H1 (cell line): ENCODE measurements around the gene TPBG. TPM values are rescaled to one million over a fixed set of nuclear protein-coding genes. Genes with fewer than 3 reads are reported as not detected.

Source experiments
- CREB1 ChIP-seq: IDR thresholded peaks from 2 replicates; pipeline ENCODE4 v1.6.1; 2012; ENCODE audit warnings: inconsistent platforms
- EGR1 ChIP-seq: IDR thresholded peaks from 2 replicates; pipeline ENCODE4 v1.6.1; 2011; ENCODE audit warnings: low read depth, low read length, borderline replicate concordance
- JUND ChIP-seq: IDR thresholded peaks from 2 replicates; pipeline ENCODE4 v1.6.1; 2011; ENCODE audit warnings: mild to moderate bottlenecking, improper control_type of control experiment, low read length
- POU5F1 ChIP-seq: IDR thresholded peaks from 2 replicates; pipeline ENCODE4 v1.6.1; 2011; ENCODE audit warnings: low read depth, mild to moderate bottlenecking, low read length, moderate library complexity
- SIX5 ChIP-seq: IDR thresholded peaks from 2 replicates; pipeline ENCODE4 v1.6.1; 2011; ENCODE audit warnings: mild to moderate bottlenecking, low read depth, low read length
- polyA plus RNA-seq, 7 experiments: library from polyadenylated mRNA; depleted of rRNA in 3 of 7; stranded (reverse) in 5 of 7; unstranded in 2 of 7; fragments of >200 nt in 5 of 7; fragments of 200-250 nt in 2 of 7; gene quantifications; 1 replicate in 5 of 7; 2 replicates in 1 of 7; 4 replicates in 1 of 7; pipeline versions ENCODE4 v1.2.1 to v1.2.3, GENCODE V29; 2011 to 2013; ENCODE audit warnings: missing spikeins in 2 of 7, mixed read lengths in 2 of 7
- total RNA-seq: library from RNA; stranded (reverse); fragmentation: NEBNext Ultra II Directional; extraction: Animal tissue kit (Norgen Biotek cat#: 25700); gene quantifications from 2 replicates; pipeline ENCODE4 v1.2.1, GENCODE V29; 2021
- TF ChIP-seq, protein P1 (sequence below): fragments of 300-600 bp; sonication (generic); IDR thresholded peaks from 2 replicates; pipeline ENCODE4 v1.7.1; 2012; ENCODE audit warnings: low read length, moderate library complexity, mild to moderate bottlenecking, inconsistent platforms; ENCODE audit not compliant: insufficient replicate concordance
- TF ChIP-seq, protein P2 (sequence below): IDR thresholded peaks from 2 replicates; pipeline ENCODE4 v1.6.1; 2012; ENCODE audit warnings: low read length, inconsistent platforms

TPBG gene
- total and polyA plus RNA-seq, 2 of the 8 experiments (the other 6 are each of a cell fraction or from before 2014, with no cell fraction given), result 28.4 to 33.6 TPM

DNA sequence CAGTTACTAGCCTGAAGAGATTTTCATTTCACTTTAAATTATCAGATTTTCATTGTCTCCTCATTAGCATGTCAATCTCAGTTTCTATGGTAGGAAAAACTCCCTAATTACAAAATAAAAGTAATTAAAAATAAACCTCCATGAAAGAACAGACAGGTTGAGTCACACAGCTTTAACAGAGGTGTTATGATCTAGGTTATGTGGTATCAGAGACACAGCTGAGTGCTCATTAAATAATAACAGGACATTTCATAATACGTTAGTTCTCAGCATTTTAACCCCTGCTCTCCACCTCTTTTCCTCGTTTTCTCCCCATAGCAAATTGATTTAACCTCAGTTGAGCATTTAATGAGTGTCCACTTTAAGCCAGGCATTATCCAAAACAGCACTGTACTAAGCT lies 21.9 kb downstream of the TPBG start (continued):
- TF ChIP-seq, protein P1, sequence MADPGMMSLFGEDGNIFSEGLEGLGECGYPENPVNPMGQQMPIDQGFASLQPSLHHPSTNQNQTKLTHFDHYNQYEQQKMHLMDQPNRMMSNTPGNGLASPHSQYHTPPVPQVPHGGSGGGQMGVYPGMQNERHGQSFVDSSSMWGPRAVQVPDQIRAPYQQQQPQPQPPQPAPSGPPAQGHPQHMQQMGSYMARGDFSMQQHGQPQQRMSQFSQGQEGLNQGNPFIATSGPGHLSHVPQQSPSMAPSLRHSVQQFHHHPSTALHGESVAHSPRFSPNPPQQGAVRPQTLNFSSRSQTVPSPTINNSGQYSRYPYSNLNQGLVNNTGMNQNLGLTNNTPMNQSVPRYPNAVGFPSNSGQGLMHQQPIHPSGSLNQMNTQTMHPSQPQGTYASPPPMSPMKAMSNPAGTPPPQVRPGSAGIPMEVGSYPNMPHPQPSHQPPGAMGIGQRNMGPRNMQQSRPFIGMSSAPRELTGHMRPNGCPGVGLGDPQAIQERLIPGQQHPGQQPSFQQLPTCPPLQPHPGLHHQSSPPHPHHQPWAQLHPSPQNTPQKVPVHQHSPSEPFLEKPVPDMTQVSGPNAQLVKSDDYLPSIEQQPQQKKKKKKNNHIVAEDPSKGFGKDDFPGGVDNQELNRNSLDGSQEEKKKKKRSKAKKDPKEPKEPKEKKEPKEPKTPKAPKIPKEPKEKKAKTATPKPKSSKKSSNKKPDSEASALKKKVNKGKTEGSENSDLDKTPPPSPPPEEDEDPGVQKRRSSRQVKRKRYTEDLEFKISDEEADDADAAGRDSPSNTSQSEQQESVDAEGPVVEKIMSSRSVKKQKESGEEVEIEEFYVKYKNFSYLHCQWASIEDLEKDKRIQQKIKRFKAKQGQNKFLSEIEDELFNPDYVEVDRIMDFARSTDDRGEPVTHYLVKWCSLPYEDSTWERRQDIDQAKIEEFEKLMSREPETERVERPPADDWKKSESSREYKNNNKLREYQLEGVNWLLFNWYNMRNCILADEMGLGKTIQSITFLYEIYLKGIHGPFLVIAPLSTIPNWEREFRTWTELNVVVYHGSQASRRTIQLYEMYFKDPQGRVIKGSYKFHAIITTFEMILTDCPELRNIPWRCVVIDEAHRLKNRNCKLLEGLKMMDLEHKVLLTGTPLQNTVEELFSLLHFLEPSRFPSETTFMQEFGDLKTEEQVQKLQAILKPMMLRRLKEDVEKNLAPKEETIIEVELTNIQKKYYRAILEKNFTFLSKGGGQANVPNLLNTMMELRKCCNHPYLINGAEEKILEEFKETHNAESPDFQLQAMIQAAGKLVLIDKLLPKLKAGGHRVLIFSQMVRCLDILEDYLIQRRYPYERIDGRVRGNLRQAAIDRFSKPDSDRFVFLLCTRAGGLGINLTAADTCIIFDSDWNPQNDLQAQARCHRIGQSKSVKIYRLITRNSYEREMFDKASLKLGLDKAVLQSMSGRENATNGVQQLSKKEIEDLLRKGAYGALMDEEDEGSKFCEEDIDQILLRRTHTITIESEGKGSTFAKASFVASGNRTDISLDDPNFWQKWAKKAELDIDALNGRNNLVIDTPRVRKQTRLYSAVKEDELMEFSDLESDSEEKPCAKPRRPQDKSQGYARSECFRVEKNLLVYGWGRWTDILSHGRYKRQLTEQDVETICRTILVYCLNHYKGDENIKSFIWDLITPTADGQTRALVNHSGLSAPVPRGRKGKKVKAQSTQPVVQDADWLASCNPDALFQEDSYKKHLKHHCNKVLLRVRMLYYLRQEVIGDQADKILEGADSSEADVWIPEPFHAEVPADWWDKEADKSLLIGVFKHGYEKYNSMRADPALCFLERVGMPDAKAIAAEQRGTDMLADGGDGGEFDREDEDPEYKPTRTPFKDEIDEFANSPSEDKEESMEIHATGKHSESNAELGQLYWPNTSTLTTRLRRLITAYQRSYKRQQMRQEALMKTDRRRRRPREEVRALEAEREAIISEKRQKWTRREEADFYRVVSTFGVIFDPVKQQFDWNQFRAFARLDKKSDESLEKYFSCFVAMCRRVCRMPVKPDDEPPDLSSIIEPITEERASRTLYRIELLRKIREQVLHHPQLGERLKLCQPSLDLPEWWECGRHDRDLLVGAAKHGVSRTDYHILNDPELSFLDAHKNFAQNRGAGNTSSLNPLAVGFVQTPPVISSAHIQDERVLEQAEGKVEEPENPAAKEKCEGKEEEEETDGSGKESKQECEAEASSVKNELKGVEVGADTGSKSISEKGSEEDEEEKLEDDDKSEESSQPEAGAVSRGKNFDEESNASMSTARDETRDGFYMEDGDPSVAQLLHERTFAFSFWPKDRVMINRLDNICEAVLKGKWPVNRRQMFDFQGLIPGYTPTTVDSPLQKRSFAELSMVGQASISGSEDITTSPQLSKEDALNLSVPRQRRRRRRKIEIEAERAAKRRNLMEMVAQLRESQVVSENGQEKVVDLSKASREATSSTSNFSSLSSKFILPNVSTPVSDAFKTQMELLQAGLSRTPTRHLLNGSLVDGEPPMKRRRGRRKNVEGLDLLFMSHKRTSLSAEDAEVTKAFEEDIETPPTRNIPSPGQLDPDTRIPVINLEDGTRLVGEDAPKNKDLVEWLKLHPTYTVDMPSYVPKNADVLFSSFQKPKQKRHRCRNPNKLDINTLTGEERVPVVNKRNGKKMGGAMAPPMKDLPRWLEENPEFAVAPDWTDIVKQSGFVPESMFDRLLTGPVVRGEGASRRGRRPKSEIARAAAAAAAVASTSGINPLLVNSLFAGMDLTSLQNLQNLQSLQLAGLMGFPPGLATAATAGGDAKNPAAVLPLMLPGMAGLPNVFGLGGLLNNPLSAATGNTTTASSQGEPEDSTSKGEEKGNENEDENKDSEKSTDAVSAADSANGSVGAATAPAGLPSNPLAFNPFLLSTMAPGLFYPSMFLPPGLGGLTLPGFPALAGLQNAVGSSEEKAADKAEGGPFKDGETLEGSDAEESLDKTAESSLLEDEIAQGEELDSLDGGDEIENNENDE, result no peak
- TF ChIP-seq SIX5 (no peak), CREB1 (no peak), POU5F1 (no peak), JUND (no peak), EGR1 (no peak)
- TF ChIP-seq, protein P2, sequence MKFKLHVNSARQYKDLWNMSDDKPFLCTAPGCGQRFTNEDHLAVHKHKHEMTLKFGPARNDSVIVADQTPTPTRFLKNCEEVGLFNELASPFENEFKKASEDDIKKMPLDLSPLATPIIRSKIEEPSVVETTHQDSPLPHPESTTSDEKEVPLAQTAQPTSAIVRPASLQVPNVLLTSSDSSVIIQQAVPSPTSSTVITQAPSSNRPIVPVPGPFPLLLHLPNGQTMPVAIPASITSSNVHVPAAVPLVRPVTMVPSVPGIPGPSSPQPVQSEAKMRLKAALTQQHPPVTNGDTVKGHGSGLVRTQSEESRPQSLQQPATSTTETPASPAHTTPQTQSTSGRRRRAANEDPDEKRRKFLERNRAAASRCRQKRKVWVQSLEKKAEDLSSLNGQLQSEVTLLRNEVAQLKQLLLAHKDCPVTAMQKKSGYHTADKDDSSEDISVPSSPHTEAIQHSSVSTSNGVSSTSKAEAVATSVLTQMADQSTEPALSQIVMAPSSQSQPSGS, result no peak
- TF ChIP-seq, all 59 proteins: peak for 0
